ENCODE results near the gene HOXA10.

DNA sequence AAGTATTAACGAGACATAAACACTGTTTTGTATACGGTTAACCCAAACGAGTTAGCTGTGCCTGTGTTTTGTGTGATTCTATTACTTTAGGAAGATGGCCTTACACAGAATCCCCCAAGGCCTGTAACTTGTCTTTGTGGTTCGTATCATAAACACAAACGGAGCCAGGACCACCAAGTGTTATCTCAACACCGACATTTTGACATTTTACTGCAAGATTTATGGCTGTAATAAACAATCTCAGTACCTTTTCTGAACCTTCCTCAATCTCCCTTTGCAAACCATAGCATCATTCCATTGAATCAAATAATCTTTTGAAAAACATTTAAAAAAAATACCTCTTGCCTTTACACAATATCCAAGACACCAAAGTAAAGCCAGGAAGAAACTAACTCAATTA is 41.1 kb downstream of the HOXA10 start:
- TF ChIP-seq EZH2phosphoT487 (IDR thresholded peaks at IDR 0.05; ENCODE audit: low read length) (no peak), EZH2 (optimal IDR thresholded peaks at IDR 0.05; ENCODE audit: low read depth, low read length) (no peak)
- TF ChIP-seq, protein P1, sequence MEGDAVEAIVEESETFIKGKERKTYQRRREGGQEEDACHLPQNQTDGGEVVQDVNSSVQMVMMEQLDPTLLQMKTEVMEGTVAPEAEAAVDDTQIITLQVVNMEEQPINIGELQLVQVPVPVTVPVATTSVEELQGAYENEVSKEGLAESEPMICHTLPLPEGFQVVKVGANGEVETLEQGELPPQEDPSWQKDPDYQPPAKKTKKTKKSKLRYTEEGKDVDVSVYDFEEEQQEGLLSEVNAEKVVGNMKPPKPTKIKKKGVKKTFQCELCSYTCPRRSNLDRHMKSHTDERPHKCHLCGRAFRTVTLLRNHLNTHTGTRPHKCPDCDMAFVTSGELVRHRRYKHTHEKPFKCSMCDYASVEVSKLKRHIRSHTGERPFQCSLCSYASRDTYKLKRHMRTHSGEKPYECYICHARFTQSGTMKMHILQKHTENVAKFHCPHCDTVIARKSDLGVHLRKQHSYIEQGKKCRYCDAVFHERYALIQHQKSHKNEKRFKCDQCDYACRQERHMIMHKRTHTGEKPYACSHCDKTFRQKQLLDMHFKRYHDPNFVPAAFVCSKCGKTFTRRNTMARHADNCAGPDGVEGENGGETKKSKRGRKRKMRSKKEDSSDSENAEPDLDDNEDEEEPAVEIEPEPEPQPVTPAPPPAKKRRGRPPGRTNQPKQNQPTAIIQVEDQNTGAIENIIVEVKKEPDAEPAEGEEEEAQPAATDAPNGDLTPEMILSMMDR (IDR thresholded peaks at IDR 0.05; ENCODE audit: low read length), result no peak

All from MM.1S (cell line).